D721Med (cell line): ENCODE data around the gene KMT2B.

Experiments
- DNase-seq: peaks from one replicate; pipeline ENCODE4 v3.0.0; 2011; ENCODE audit warnings: low spot score; ENCODE audit not compliant: insufficient read length
- FAIRE-seq: peaks from 2 replicates; lab custom pipeline; 2011; peaks lifted over from hg19 to GRCh38; lab: Jason Lieb, UNC
- CTCF ChIP-seq: IDR thresholded peaks from 2 replicates; pipeline ENCODE4 v1.5.1; 2012; ENCODE audit warnings: mild to moderate bottlenecking, control low read depth; ENCODE audit not compliant: insufficient read depth; ENCODE audit errors: missing control alignments

Gene KMT2B

DNA sequence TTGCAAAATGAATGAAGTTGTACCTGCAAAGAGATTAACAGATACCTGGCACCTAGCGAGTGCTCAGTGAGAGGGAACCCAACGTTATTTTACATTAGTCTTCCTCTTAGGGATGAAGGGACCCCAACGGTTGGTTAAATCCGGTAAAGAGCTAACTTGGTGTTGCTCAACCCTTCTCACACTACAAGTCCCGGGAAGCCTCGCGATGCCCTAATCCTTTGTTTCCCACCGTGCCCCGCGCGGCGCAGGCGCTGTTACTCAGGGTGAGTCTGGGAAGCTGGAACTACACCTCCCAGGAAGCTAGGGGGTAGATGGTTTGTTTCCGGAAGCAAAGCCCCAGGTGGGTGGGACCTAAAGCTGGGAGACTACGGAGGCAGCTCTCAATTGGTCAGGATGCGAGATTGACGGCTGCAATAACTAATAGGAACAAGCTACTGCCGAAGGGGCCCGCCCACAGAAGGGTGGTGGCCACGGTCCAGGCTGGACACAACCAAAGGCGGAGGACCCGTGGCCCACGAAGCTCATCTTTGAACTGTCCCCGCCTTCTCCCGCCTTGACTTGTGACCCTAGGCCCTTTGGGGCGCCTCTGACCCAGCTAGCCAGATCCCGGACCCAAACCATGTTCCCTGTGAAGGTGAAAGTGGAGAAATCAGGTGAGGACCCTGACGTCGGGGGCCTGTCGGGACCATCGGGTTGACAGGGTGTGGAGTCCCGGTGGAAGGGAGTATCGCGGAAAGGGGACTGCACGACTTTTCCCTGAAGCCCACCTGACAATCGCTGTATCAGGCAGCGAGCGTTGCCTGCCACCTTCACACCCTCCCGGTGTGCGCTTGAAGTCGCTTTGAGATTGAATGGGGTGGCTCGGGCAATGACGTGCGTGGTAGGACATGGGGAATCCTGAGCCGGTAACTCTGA is 30.6 kb downstream of the KMT2B start, which contains the start of gene LIN37:
TSS of gene LIN37 (plus strand) at position 471 of the 915 bp plus-strand sequence. CDS start at position 620, 149 bp downstream.
- no peak for TF ChIP-seq CTCF
- FAIRE-seq (peak; percentile 21), DNase-seq (no peak)

- no peak for DNase-seq
- TF ChIP-seq CTCF = no peak
- FAIRE-seq = no peak
These were observed 32.4 kb downstream of the KMT2B start for GRCh38 chr19:35750167-35750566.

GRCh38 chr19:35751839-35752745 is 34.3 kb downstream of the KMT2B start:
- FAIRE-seq = no peak
- no peak for TF ChIP-seq CTCF
- no peak for DNase-seq

GRCh38 chr19:35752746-35753350 is 35.0 kb downstream of the KMT2B start:
- no peak for TF ChIP-seq CTCF
- no peak for DNase-seq
- FAIRE-seq = no peak

GRCh38 chr19:35753634-35754369 is 36.0 kb downstream of the KMT2B start:
- DNase-seq (no peak), FAIRE-seq (no peak)
- no peak for TF ChIP-seq CTCF

DNA sequence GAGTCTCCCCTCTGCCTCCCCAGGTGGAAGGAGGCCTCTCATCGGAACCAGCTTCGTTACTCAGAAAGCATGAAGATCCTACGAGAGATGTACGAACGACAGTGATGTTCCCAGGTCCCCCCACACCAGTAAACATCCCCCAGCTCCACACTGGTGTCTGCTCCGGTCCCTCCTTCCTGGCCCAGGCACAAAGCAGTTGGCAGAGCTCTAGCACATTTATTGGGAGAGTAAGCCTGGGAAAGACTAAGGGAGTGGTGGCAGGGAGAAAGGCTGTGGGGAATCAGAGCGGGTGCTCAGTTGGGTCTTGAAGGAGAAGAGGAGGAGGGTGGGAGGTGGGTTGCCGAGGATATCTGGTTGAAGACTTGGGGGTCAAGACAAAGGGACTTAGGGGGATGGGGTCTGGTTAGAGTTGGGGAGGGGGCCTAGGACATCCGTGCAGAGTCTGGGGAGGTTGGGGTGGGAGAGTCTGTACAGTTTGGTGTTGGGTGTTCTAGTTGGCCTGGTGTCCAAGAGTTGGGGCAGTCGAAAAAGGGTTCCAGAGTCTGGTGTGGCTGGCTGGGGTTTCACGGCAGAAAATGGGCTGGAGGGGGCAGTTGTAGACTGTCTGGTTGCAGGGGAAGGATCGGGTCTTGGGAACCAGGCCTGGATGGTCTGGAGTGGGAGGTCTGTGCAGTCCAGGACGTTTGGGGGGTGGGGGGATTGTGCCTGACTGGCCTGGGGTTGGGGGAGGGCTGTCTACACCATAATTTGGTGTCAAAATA is 36.7 kb downstream of the KMT2B start:
- FAIRE-seq (no peak), DNase-seq (no peak)
- no peak for TF ChIP-seq CTCF
